ENCODE measurements around the gene MYF5.

The MYF5 gene

GRCh38 chr12:80720516-80720915 lies 3.8 kb downstream of the MYF5 start:
- no peak for DNase-seq
- no peaks in the 10 kb centered on the region for H3K36me3 ChIP-seq
- peaks cover 0 to 9% of the 10 kb centered on the region in 2 donors for H3K27me3 ChIP-seq
- no peaks in the 10 kb centered on the region for H3K9me3 ChIP-seq
- H3K4me1 ChIP-seq: no peaks in the 10 kb centered on the region
- H3K4me3 ChIP-seq: no peak overlapping the region
- intact Hi-C loops (cut with DNase I; ENCODE audit: low total_unique reads): no loop called here
- no peak for TF ChIP-seq CTCF (IDR thresholded peaks at IDR 0.05)
- no peak overlapping the region for H3K27ac ChIP-seq

GRCh38 chr12:80721326-80721725 lies 4.6 kb downstream of the MYF5 start:
- H3K36me3 ChIP-seq: no peaks in the 10 kb centered on the region
- no peak for TF ChIP-seq CTCF (IDR thresholded peaks at IDR 0.05)

GRCh38 chr12:80745851-80746505 lies 29.3 kb downstream of the MYF5 start:
- Histone ChIP-seq H3K36me3 (no peaks in the 10 kb centered on the region), H3K9me3 (no peaks in the 10 kb centered on the region), H3K4me3 (no peak overlapping the region), H3K4me1 (no peaks in the 10 kb centered on the region), H3K27me3 (no peaks in the 10 kb centered on the region), H3K27ac (no peak overlapping the region)
- no peak for TF ChIP-seq CTCF (IDR thresholded peaks at IDR 0.05)
- DNase-seq: no peak
- intact Hi-C loops (cut with DNase I; ENCODE audit: low total_unique reads): no loop called here

More at GRCh38 chr12:80721326-80721725, 4.6 kb downstream of the MYF5 start:
- Histone ChIP-seq H3K4me1 (no peaks in the 10 kb centered on the region), H3K4me3 (no peak overlapping the region), H3K27ac (no peak overlapping the region), H3K27me3 (peaks cover 0 to 9% of the 10 kb centered on the region in 2 donors), H3K9me3 (no peaks in the 10 kb centered on the region)
- DNase-seq: no peak
- intact Hi-C loops (cut with DNase I; ENCODE audit: low total_unique reads): no loop called here

- no peak for DNase-seq
- intact Hi-C loops (cut with DNase I; ENCODE audit: low total_unique reads): no loop called here
- H3K27ac ChIP-seq: no peak overlapping the region
- H3K27me3 ChIP-seq: no peaks in the 10 kb centered on the region
- H3K36me3 ChIP-seq: no peaks in the 10 kb centered on the region
- no peak for TF ChIP-seq CTCF (IDR thresholded peaks at IDR 0.05)
- H3K4me1 ChIP-seq: no peaks in the 10 kb centered on the region
- H3K9me3 ChIP-seq: no peaks in the 10 kb centered on the region
- no peak overlapping the region for H3K4me3 ChIP-seq
Observed at GRCh38 chr12:80747800-80748199, 31.1 kb downstream of the MYF5 start.

GRCh38 chr12:80749456-80749855 lies 32.7 kb downstream of the MYF5 start:
- Histone ChIP-seq H3K27ac (no peak overlapping the region), H3K4me1 (no peaks in the 10 kb centered on the region), H3K9me3 (no peaks in the 10 kb centered on the region), H3K27me3 (no peaks in the 10 kb centered on the region), H3K4me3 (no peak overlapping the region), H3K36me3 (no peaks in the 10 kb centered on the region)
- DNase-seq: no peak
- TF ChIP-seq CTCF (IDR thresholded peaks at IDR 0.05): no peak
- intact Hi-C loops (cut with DNase I; ENCODE audit: low total_unique reads): no loop called here

- no peak for DNase-seq
- TF ChIP-seq CTCF (IDR thresholded peaks at IDR 0.05): no peak
- no peak overlapping the region for H3K4me3 ChIP-seq
- no peaks in the 10 kb centered on the region for H3K27me3 ChIP-seq
- intact Hi-C loops (cut with DNase I; ENCODE audit: low total_unique reads): no loop called here
- no peaks in the 10 kb centered on the region for H3K36me3 ChIP-seq
- no peaks in the 10 kb centered on the region for H3K9me3 ChIP-seq
- no peaks in the 10 kb centered on the region for H3K4me1 ChIP-seq
- H3K27ac ChIP-seq: no peak overlapping the region
Observed at GRCh38 chr12:80752464-80752863, 35.8 kb downstream of the MYF5 start.

Measured in tibial artery (tissue), 4 donors.